Sciatic nerve (tissue), 2 donors: Measurements from ENCODE around the gene CLEC18C. TPM values are rescaled to one million over a fixed set of nuclear protein-coding genes. Genes with fewer than 3 reads are reported as not detected.
"Not testable (repeated sequence)": the region's sequence is repeated elsewhere in the genome, so short reads cannot be mapped to it uniquely, and the experiment has no call there.

Source experiments
- ATAC-seq: fragments of 200-7000 bp; cut with Tn5 transposase; one replicate; pipeline ENCODE4 v1.9.1; 2020; ENCODE audit warnings: mild to moderate bottlenecking, moderate library complexity
- DNase-seq: peaks from one replicate; pipeline ENCODE4 v3.0.0-alpha.2; 2020; ENCODE audit warnings: low spot score
- intact Hi-C: fragments of 100-400 bp; cut with DNase I; formaldehyde crosslinking; loops from one replicate; pipeline ENCODE4 v1.14.2; 2022
- total RNA-seq: library from RNA; stranded (reverse); fragmentation: NEBNext Ultra II Directional; extraction: Animal tissue kit (Norgen Biotek cat#: 25700); gene quantifications from one replicate; pipeline ENCODE4 v1.2.1, GENCODE V29; 2021
- donor health status: DM: no; HTN: no; CAD: no.
- donor health status: DM: no; HTN: no; CAD: no.

CLEC18C gene
- total RNA-seq, 1 donor from 2014 or later, result 0.58 TPM

- DNase-seq, ATAC-seq, intact Hi-C loops: not testable (repeated sequence)
Measured at GRCh38 chr16:70199170-70199569, 25.6 kb downstream of the CLEC18C start.

DNA sequence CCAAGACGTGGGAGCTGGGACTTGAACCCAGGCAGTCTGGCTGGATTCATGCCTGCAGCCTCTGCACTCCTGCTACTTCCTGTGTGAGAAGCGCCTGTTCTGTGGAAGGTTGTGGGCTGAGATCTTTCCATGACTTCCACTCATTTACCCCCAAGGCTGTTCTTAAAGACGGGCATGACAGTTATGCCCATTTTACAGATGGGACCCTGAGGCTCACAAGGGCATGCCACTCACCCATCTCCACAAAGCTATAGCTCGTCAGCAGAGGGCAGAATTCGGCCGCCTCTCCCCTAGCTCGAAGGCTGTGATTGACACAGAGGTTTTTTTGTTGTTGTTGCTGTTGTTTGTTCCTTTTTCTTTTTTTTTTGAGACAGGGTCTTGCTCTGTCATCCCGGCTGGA lies 26.5 kb downstream of the CLEC18C start:
- DNase-seq, ATAC-seq, intact Hi-C loops: not testable (repeated sequence)

GRCh38 chr16:70203508-70203907 lies 29.9 kb downstream of the CLEC18C start:
- intact Hi-C loops, DNase-seq, ATAC-seq: not testable (repeated sequence)

- DNase-seq, intact Hi-C loops, ATAC-seq: not testable (repeated sequence)
Measured at GRCh38 chr16:70204010-70204409, 30.4 kb downstream of the CLEC18C start.

- DNase-seq, ATAC-seq, intact Hi-C loops: not testable (repeated sequence)
Measured at GRCh38 chr16:70204668-70205405, 31.2 kb downstream of the CLEC18C start.

DNA sequence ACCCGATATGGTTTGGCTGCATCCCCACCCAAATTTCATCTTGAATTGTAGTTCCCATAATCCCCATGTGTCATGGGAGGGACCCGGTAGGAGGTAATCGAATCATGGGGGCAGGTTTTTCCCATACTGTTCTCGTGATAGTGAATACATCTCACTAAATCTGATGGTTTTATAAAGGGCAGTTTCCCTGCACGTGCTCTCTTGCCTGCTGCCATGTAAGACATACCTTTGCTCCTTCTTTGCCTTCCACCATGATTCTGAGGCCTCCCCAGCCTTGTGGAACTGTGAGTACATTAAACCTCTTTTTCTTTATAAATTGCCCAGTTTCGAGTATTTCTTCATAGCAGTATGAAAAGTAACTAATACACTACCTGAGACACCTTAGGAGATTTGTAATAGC lies 32.8 kb downstream of the CLEC18C start:
- DNase-seq, ATAC-seq, intact Hi-C loops: not testable (repeated sequence)

- DNase-seq, ATAC-seq, intact Hi-C loops: not testable (repeated sequence)
Measured at GRCh38 chr16:70218586-70218985, 45.0 kb downstream of the CLEC18C start.

- intact Hi-C loops, ATAC-seq, DNase-seq: not testable (repeated sequence)
Measured at GRCh38 chr16:70222574-70222973, 49.0 kb downstream of the CLEC18C start.

- DNase-seq, ATAC-seq, intact Hi-C loops: not testable (repeated sequence)
Measured at GRCh38 chr16:70223216-70223615, 49.6 kb downstream of the CLEC18C start.

DNA sequence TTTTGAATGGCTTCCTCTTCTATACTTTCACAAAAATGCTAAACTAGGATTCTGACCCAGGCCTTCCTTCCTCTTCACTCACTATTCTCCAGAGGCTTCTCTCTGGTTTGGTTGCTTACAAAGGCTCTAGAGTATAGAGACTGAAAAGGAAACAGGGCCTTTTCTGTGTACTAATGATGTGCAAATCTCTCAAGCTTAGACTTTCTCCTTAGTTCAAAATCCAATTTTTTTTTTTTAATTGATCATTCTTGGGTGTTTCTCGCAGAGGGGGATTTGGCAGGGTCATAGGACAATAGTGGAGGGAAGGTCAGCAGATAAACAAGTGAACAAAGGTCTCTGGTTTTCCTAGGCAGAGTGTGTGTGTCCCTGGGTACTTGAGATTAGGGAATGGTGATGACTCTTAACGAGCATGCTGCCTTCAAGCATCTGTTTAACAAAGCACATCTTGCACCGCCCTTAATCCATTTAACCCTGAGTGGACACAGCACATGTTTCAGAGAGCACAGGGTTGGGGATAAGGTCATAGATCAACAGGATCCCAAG lies 50.5 kb downstream of the CLEC18C start:
- intact Hi-C loops, ATAC-seq, DNase-seq: not testable (repeated sequence)

DNA sequence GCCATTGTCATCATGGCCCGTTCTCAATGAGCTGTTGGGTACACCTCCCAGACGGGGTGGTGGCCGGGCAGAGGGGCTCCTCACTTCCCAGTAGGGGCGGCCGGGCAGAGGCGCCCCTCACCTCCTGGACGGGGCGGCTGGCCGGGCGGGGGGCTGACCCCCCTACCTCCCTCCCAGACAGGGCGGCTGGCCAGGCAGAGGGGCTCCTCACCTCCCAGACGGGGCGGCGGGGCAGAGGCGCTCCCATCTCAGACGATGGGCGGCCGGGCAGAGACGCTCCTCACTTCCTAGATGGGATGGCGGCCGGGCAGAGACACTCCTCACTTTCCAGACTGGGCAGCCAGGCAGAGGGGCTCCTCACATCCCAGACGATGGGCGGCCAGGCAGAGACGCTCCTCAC lies 51.1 kb downstream of the CLEC18C start:
- intact Hi-C loops, ATAC-seq, DNase-seq: not testable (repeated sequence)

DNA sequence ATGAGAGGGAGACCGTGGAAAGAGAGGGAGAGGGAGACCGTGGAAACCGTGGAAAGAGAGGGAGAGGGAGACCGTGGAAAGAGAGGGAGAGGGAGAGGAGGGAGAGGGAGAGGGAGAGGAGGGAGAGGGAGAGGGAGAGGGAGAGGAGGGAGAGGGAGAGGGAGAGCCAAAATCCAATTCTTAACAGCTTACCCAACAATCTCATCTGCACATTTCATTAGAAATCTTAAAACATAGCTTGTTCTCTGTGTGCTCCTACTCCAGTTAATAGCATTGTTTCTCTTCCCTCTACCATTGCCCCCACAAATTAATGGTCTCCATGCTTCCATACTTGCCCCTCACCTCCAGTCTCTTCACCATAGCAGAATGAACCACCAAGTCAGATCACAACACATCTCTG lies 51.8 kb downstream of the CLEC18C start:
- ATAC-seq, DNase-seq, intact Hi-C loops: not testable (repeated sequence)

DNA sequence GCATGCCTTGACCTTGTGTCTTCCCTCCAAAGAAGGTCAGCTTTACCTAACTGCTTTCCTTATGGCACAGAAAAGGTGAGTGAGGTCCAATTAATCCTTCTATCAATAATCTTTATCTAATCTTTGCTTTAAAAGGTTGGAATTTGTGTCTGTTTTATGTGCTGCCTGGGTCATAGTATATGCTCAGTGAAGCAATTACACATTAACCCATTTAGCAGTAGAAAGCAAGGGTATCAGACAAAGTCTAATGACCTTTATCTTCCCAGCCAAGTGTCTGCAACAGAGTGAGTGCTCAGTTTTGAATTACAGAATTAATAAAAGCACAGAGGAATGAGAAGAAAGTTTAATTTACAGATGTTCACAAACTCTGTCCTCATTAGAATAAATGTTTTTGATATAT lies 52.4 kb downstream of the CLEC18C start:
- ATAC-seq, DNase-seq, intact Hi-C loops: not testable (repeated sequence)

DNA sequence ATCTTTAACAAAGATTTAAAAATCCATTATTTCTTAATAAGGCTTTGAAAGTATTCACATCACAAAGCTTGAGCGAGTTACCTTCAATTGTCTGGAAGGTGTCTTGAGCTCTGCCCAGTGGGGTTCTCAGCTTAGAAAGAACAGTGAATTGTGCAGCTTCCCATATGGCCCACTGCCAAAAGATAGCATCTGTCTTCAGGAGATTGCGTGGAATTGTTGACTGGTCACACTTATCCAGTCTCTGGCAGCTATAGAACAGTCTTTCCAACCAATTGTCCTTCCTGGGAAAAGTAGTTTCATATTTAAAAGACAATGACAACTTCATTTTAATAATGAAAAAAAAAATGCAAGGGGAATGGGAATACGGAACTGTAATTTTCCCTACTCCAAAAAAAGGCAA lies 58.2 kb downstream of the CLEC18C start:
- DNase-seq, intact Hi-C loops, ATAC-seq: not testable (repeated sequence)

Other genes starting within 250 kb of the CLEC18C start
- gene CLEC18A, start 222.5 kb upstream of the CLEC18C start, total RNA-seq, result 1.2 TPM
- gene PDPR, start 59.5 kb upstream of the CLEC18C start, total RNA-seq, result 35.7 TPM
- gene EXOSC6, start 78.2 kb downstream of the CLEC18C start, total RNA-seq, result 17.5 TPM
- gene AARS1, start 115.7 kb downstream of the CLEC18C start, total RNA-seq, result 73.3 TPM
- gene DDX19B, start 125.4 kb downstream of the CLEC18C start, total RNA-seq, result 22.1 TPM
- gene DDX19A, start 173.1 kb downstream of the CLEC18C start, total RNA-seq, result 37.3 TPM